Amygdala (tissue), 56 donors: ENCODE measurements around the gene MKNK1.

Experiments used
- DNase-seq, 56 donors: peaks; one replicate each; lab custom pipeline; 2025; lab: John Stamatoyannopoulos, UW

The MKNK1 gene

DNA sequence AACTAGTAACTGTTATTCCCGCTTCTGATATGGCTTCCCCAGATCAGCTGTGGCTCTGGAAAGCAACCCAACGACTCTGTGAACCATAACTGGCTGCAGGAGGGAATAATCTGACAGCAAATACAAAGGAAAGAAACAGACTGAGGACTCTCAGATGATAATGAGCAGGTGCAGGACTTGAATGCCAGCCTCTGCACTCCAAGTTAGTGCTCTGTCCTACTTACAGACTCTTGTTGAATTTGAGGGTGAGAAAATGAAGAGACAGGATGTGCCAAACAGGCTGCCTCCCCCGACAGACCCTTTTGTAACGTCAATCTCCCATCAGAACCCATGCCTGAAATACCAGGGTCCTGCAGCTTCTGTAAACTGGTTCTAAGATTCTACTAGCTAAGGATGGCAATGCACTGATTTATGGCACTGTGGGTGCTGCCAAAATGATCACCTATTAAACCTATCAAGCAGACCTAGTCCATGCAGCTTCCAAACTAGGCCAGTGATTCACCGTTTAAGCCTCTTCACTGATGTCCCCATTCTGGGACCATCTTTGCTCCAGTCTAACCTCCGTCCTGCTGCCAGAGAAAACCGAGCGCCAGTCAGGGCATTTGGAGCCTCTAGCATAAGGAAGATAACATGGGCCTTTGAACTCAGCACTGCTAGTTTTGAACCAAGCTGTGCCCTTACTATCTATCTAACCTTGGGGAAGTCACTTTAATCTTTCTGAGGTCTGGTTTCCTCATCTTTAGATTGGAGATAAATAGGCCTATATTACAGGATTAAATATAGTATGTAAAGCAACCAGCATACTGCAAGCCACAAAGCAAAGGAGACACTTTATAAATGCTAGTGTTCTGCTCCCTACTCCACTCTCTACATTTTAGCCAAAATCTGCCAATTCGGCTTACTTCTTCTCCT is 4.8 kb downstream of the MKNK1 start:
- DNase-seq, result no peak

GRCh38 chr1:46596846-46597245 is 7.2 kb downstream of the MKNK1 start:
- DNase-seq, result no peak

DNA sequence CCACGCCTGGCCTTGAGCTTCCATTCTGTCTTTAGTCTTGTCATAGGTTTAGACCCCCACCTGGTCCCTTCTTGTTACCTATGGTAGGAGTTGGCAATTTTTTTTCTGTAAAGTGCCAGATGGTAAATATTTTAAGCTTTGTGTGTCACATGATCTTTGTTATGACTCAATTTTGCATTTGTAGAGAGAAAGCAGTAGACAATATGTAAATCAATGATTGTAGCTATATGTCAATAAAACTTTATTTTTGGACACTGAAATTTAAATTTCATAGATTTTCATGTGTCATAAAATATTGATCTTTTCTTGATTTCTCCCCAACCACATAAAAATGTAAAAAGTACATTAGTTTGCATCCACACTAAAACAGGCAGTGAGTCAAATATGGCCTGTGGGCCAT is 8.0 kb downstream of the MKNK1 start:
- DNase-seq, result no peak

DNA sequence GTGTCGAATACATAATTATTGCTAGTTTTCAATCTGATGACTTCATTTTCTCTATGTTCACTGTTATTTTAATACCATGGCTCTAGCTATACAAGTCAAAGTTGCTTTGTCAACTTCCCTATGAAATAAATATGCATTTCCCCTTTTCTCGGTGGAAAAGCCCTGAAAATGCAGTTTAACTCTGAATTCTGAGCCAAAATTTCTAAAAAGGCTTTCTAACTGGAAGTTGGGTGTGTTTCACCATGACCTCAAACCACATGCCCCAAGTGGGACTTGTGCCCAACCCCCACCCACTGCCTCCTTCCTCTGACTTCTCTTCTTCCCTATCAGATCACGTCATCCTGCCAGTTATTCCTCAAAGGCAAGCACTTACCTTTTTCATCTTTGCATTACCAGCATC is 8.9 kb downstream of the MKNK1 start:
- DNase-seq, result peak in 18 of 56 donors; percentile 7 to 66 (median 17)

DNA sequence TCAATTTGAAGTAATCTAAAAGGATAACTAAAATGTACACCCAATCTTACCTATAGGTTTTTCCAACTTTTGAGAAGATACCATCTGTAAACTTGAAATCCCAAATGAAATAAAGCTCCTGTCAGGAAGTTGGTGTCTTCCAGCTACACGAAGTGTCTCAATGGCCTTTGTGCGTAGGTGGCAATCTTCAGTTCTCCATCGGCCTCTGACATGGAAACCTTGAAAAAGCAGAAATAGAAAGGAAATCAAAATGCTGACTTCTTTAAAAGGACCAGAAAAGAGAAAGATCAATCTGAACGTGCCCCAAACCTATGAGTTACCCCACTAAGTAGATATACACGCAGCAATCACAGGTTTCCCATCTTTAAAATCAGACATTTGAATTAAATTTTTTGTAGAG is 10.0 kb downstream of the MKNK1 start:
- DNase-seq, result no peak

DNA sequence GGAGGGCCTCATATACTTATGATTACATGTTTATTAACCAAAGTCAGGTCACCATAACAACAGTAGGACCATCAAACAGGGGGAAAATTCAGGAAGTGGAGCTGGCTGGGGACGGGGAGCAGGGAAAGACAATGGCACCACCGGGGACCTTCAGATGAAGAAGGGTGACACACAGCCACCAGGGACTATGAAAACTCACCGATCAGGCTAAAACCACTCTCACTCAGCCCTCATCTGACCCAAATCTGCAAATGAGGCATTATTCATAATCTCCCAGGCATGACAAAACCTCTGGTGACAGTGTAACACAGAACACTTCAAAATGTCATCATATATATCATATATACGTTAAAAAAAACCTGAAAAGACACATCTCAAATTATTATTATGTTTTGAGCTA is 11.2 kb downstream of the MKNK1 start:
- DNase-seq, result no peak

DNA sequence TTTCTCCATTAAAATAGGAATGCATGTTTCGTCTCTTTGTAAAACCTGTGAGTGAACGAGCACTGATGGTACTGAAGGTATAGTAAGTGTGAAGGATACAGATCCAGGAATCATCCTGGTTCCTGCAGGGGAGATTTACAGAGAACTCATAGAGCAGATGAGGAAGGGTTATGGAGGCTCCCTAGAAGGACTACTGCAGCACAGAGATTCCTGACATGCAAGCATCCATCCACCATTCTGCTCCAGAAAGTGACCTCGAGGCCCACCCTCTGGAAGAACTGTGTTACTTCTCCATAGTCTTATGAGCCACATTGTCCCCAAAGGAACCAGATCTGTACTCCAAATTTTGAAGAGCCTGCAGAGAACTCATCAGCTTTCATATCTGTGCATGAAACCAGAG is 14.5 kb downstream of the MKNK1 start:
- no peak for DNase-seq

- DNase-seq, result peak in 22 of 56 donors; percentile 16 to 55 (median 29)
Observed at GRCh38 chr1:46587069-46587468, 17.0 kb downstream of the MKNK1 start.

DNA sequence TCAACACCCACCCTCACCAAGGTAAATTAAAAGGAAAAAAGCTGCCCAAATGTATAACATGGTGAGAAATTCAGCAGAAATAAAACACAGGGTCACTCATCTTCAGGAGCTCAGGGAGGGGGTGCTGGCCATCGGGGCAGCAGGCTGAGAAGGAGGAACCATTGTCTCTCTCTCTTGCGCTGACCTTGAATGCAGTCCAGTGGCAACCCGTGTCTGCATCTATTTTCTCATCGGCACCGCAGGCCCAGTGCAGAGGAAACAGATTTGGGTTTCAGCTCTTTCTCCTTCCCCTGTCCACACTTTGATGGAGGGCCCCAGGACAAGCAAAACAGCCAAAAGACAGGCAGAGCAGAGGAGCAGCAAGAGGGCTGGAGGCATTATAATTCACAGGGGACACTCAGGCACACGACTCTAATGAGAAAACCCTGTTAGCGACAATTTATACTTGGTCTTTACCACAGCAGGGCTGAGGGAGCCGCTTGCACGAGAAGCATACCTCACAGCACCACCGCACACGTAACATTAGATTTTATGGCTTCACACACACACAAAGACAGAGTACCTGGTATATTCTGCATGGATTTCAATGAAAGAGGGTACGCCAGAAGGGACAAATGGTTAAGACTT is 18.6 kb downstream of the MKNK1 start:
- DNase-seq, result peak in 2 of 56 donors; percentile 35 to 37

DNA sequence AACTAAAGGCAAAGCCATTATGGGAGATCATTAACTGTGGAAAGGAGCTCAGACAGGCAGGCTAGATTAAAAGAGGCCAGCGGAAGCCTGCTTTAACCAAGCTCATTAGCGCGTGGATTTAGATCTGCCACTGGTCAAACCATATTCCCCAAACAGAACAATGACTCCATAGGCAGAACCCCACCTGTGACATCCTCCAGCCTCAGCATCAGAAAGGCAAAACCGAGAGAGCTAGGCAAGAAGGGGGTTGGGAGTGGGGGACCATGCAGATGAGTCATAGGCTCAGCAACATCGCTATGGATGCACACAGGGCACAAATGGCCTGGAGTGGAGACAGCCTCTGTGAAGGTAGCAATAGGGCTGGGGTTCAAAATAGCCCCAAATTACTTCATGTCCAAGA is 20.6 kb downstream of the MKNK1 start:
- DNase-seq, result no peak

GRCh38 chr1:46582972-46583371 is 21.1 kb downstream of the MKNK1 start:
- peak in 1 of 56 donors; percentile 24 for DNase-seq

GRCh38 chr1:46581681-46582455 is 22.2 kb downstream of the MKNK1 start:
- no peak for DNase-seq

GRCh38 chr1:46580140-46580903 is 23.7 kb downstream of the MKNK1 start:
- DNase-seq, result no peak

DNA sequence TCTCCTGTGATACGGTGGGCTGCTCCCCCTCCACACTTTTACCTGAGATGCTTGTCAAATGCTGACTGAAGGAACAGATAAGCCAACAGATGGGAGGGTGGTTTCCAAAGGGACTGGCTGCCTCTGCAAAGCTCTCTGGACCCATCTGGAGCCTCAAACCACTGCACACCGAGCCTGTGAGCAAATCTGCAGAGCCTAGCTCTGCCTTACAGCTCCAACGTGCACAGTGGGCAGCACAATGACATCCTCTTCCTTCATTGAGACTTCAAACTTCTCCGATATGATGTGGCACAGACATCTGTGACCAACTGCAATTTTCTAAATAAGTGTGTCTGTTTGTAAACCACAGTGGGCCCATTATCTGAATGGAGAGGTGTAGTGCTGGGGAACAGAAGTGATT is 26.4 kb downstream of the MKNK1 start:
- DNase-seq, result no peak

- DNase-seq, result peak in 2 of 56 donors; percentile 25 to 26
Observed at GRCh38 chr1:46576596-46576995, 27.5 kb downstream of the MKNK1 start.

GRCh38 chr1:46575778-46576177 is 28.3 kb downstream of the MKNK1 start:
- no peak for DNase-seq

DNA sequence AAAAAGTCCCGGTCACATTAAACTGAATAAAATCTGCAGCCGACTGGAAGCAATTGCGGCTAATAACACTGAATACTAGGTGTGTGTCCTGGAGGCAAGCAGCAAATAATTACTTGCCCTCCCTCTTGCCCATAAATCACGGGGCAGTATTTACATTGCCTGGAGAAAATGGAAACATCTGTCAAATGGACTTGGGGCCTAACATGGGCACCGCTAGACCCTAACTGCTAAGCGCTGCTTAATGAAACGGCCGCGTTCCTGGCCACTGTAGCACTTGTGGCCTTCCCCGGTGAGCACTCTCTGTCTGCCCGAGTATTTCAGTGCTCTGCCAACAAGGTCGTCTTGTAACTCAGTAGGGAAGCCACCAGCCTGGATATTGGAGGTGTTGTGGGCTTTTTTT is 28.8 kb downstream of the MKNK1 start:
- DNase-seq, result no peak

DNA sequence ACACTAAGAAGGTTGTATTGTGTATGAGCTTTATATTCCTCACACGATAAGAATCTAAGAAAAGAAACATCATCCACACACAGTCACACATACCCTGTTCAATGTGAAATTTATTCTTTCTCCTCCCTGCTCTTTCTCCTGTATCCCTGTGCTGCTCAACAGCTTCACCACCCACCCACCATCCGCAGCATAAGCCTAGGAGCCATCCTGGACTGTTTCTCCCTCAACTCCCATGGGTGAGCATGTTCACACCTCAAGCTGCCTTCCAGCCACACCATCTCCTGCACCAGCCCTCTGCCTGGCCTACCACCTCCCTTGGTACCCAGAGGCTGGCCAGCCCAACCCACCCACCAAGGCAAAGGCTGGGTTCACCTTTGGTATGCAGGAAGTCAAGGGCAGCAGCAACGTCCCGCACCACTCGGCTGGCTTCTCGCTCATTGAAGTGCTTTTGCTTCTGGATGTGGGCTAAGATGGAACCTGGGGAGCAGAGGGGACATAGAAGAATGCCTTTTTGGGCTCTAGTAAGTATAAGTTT is 32.3 kb downstream of the MKNK1 start:
- DNase-seq, result peak in 1 of 56 donors; percentile 41

DNA sequence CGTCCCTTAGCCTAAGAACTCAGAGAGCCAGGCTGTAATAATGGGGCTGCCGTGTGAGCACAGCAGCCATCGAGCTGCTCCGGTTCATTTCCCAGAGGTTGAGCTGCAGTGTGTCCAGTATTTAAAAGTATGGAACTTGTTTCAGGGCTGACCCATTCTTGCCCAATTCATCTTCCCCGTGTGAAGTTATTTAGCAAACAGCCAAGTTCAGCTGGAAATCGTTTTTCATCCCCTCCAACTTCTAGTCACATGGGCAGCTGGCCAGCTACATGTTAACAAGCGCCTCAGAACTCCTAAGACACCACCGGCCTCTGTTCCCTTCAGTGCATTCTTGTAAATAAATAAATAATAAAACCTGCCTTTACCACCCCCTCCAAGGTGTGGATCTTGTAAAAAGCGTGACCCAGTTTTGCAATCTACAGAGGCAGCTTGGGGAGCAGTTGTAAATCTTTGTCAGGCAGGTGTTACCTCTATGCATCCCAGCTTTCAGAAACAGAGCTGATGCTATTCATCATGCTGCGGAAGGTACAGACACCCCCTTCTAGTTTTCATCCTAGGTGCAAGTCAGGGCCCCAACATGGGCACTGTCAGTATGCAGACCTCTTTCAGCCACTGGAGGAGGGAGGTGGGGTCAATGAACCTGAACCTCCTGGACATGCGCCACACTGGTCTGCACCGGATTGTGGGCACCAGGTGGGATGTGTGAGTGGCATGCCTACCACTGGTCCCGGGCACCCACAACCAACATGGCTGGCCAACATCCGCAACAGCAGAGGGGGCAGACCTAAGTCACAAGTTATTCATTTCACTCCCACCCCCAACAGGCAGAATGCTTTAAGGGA is 34.0 kb downstream of the MKNK1 start:
- DNase-seq, result no peak
